ENCODE measurements around the gene GPR137B. TPM values are rescaled to one million over a fixed set of nuclear protein-coding genes. Genes with fewer than 3 reads are reported as not detected.

GPR137B gene
- total and polyA plus RNA-seq, 2 of the 13 experiments (the other 11 are each of a cell fraction or from before 2014, with no cell fraction given) = 0.31 to 0.41 TPM

GRCh38 chr1:236164273-236164672, 21.9 kb downstream of the GPR137B start:
- FAIRE-seq = no peak
- H3K27ac ChIP-seq (ENCODE audit: extremely low read length, insufficient read depth, low read length) = no peak overlapping the region
- no TSS peak for BruUV-seq (replicated peaks)
- H2AFZ ChIP-seq (ENCODE audit: low read length) = no peak overlapping the region
- H3K79me2 ChIP-seq (ENCODE audit: insufficient read depth, low read length) = no peaks in the 10 kb centered on the region
- WGBS (ENCODE audit: low lambda C conversion rate) = 58% methylated on average over 5 of the region's 7 CpGs
- H3K4me2 ChIP-seq (ENCODE audit: low read depth, low read length) = no peak overlapping the region
- in situ Hi-C loops (cut with HindIII; ENCODE audit: extremely low pct_ligation_motif_present, low pct_unique_long_range_greater_than_20kb) = no loop called here
- H3K36me3 ChIP-seq (replicated peaks in 1 of 2; ENCODE audit: control insufficient read depth in 1 of 2, insufficient read depth in 2 of 2, low read length in 2 of 2) = no peaks in the 10 kb centered on the region
- ATAC-seq = no peak
- 0 out of 5 replicates have a peak, but pooled peaks cover 0 to 3% of the 10 kb centered on the region in 2 experiments for H3K27me3 ChIP-seq (ENCODE audit: control insufficient read depth in 1 of 2, insufficient read depth in 2 of 2, low read length in 2 of 2)
- H4K20me1 ChIP-seq (ENCODE audit: insufficient read depth, low read length) = no peaks in the 10 kb centered on the region
- intact Hi-C loops (cut with micrococcal nuclease; ENCODE audit: unreplicated experiment) = no loop called here
- no peak overlapping the region for H3K4me3 ChIP-seq (replicated peaks in 1 of 3; ENCODE audit: insufficient read depth in 1 of 3, low read depth in 2 of 3, low read length in 3 of 3)
- no peak overlapping the region for H3K9ac ChIP-seq (ENCODE audit: insufficient read depth, low read depth, low read length)
- peaks cover 17% of the 10 kb centered on the region for H3K9me3 ChIP-seq (ENCODE audit: low read length)
- ChIA-PET POLR2A (no interaction called here), CTCF (ENCODE audit: low intra/inter-chr PET ratio, low total read pairs) (no interaction called here)
- peaks cover 20% of the 10 kb centered on the region for H3K4me1 ChIP-seq (ENCODE audit: insufficient read depth, low read length)
- DNase-seq (ENCODE audit: low spot score) = no peak
- no peak for TF ChIP-seq ZNF232 (CRISPR knock-in tag; IDR thresholded peaks at IDR 0.05; ENCODE audit: borderline replicate concordance)
- no peak for TF ChIP-seq ZNF263 (CRISPR knock-in tag; IDR thresholded peaks at IDR 0.05)
- no peak for TF ChIP-seq ZNF10 (CRISPR knock-in tag; IDR thresholded peaks at IDR 0.05; ENCODE audit: borderline replicate concordance, low read depth)
- TF ChIP-seq, protein P1, sequence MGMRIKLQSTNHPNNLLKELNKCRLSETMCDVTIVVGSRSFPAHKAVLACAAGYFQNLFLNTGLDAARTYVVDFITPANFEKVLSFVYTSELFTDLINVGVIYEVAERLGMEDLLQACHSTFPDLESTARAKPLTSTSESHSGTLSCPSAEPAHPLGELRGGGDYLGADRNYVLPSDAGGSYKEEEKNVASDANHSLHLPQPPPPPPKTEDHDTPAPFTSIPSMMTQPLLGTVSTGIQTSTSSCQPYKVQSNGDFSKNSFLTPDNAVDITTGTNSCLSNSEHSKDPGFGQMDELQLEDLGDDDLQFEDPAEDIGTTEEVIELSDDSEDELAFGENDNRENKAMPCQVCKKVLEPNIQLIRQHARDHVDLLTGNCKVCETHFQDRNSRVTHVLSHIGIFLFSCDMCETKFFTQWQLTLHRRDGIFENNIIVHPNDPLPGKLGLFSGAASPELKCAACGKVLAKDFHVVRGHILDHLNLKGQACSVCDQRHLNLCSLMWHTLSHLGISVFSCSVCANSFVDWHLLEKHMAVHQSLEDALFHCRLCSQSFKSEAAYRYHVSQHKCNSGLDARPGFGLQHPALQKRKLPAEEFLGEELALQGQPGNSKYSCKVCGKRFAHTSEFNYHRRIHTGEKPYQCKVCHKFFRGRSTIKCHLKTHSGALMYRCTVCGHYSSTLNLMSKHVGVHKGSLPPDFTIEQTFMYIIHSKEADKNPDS (CRISPR knock-in tag; IDR thresholded peaks at IDR 0.05) = no peak
- TF ChIP-seq ZNF841 (CRISPR knock-in tag; IDR thresholded peaks at IDR 0.05; ENCODE audit: borderline replicate concordance) = no peak
- TF ChIP-seq ISX (CRISPR knock-in tag; conservative IDR thresholded peaks at IDR 0.05) = no peak
- TF ChIP-seq GABPA (IDR thresholded peaks at IDR 0.05; ENCODE audit: low read depth, low read length) = no peak
- no peak for TF ChIP-seq GABPA (CRISPR knock-in tag; IDR thresholded peaks at IDR 0.05; ENCODE audit: low read depth)
- TF ChIP-seq ZNF83 (CRISPR knock-in tag; IDR thresholded peaks at IDR 0.05; ENCODE audit: borderline replicate concordance) = no peak
- no peak for TF ChIP-seq ZNF629 (CRISPR knock-in tag; conservative IDR thresholded peaks at IDR 0.05)
- no peak for TF ChIP-seq PPARG (CRISPR knock-in tag; conservative IDR thresholded peaks at IDR 0.05)
- no peak for TF ChIP-seq ZNF891 (CRISPR knock-in tag; IDR thresholded peaks at IDR 0.05)
- TF ChIP-seq ZC3H4 (CRISPR knock-in tag; IDR thresholded peaks at IDR 0.05; ENCODE audit: borderline replicate concordance) = no peak
- TF ChIP-seq ZNF879 (CRISPR knock-in tag; IDR thresholded peaks at IDR 0.05) = no peak
- no peak for TF ChIP-seq ZNF124 (CRISPR knock-in tag; IDR thresholded peaks at IDR 0.05)
- no peak for TF ChIP-seq REXO4 (CRISPR knock-in tag; IDR thresholded peaks at IDR 0.05; ENCODE audit: borderline replicate concordance)

All from HepG2 (cell line).